HEK293 (cell line): ENCODE data around the gene ABCA3.

Experiments used
- CTCF ChIA-PET: fragments of 350-600 bp; formaldehyde crosslinking; extraction: SDS; loops from one replicate; lab custom pipeline; 2021; ENCODE audit warnings: antibody characterized with exemption; lab: Yijun Ruan, JAX
- POLR2A ChIA-PET: fragments of 300-600 bp; formaldehyde crosslinking; extraction: SDS; loops from one replicate; lab custom pipeline; 2020; ENCODE audit warnings: antibody characterized with exemption, inconsistent platforms; lab: Yijun Ruan, JAX
- H3K27ac ChIP-seq: fragments of 200-500 bp; sonication (Bioruptor generic); 2 replicates; pipeline ENCODE4 v1.5.1; 2014; ENCODE audit warnings: low read depth, low read length, control low read depth, inconsistent platforms; ENCODE audit errors: extremely low read depth
- H3K36me3 ChIP-seq, 2 experiments: fragments of 200-500 bp in 1 of 2; sonication (Bioruptor generic) in 1 of 2; 1 replicate in 1 of 2; 2 replicates in 1 of 2; pipeline ENCODE4 v1.5.1; 2014 to 2017; ENCODE audit warnings: inconsistent platforms in 2 of 2, low read length in 2 of 2; ENCODE audit not compliant: control insufficient read depth in 2 of 2, insufficient read depth in 1 of 2
- H3K4me1 ChIP-seq: fragments of 200-500 bp; sonication (Bioruptor generic); 2 replicates; pipeline ENCODE4 v1.5.1; 2014; ENCODE audit warnings: mild to moderate bottlenecking, low read length, inconsistent platforms; ENCODE audit not compliant: control insufficient read depth, insufficient read depth
- H3K4me3 ChIP-seq: 2 replicates; pipeline ENCODE4 v1.5.1; 2011; ENCODE audit warnings: low read depth, mild to moderate bottlenecking, control low read depth, low read length, moderate library complexity
- H3K9me3 ChIP-seq: fragments of 200-500 bp; sonication (Bioruptor generic); 2 replicates; pipeline ENCODE4 v1.5.1; 2014; ENCODE audit warnings: low read depth, low read length, inconsistent platforms; ENCODE audit not compliant: control insufficient read depth, insufficient read depth
- ATF2 ChIP-seq: fragments of 450-650 bp; formaldehyde crosslinking; IDR thresholded peaks from 2 replicates; pipeline ENCODE4 v1.5.1; 2016; ENCODE audit warnings: missing biosample characterization, missing genetic modification characterization, low read depth
- BCL11B ChIP-seq: fragments of 450-650 bp; formaldehyde crosslinking; IDR thresholded peaks from 2 replicates; pipeline ENCODE4 v1.5.1; 2016; ENCODE audit warnings: low read depth, missing biosample characterization, missing genetic modification characterization
- ELK4 ChIP-seq: IDR thresholded peaks from 2 replicates; pipeline ENCODE4 v1.6.1; 2011; ENCODE audit warnings: mild to moderate bottlenecking, low read depth, low read length, borderline replicate concordance
- GFI1B ChIP-seq: fragments of 450-650 bp; formaldehyde crosslinking; IDR thresholded peaks from 2 replicates; pipeline ENCODE4 v1.5.1; 2016; ENCODE audit warnings: missing biosample characterization, missing genetic modification characterization
- HOXD13 ChIP-seq: sonication (generic); formaldehyde crosslinking; IDR thresholded peaks from 2 replicates; pipeline ENCODE4 v1.8.0; 2022; ENCODE audit warnings: missing genetic modification reagents, borderline replicate concordance
- KLF9 ChIP-seq: fragments of 450-650 bp; formaldehyde crosslinking; IDR thresholded peaks from 2 replicates; pipeline ENCODE4 v1.5.1; 2016; ENCODE audit warnings: missing biosample characterization, missing genetic modification characterization, low read depth
- PRDM2 ChIP-seq: fragments of 450-650 bp; formaldehyde crosslinking; IDR thresholded peaks from 2 replicates; pipeline ENCODE4 v1.5.1; 2016; ENCODE audit warnings: missing biosample characterization, missing genetic modification characterization, borderline replicate concordance
- YY2 ChIP-seq: fragments of 450-650 bp; formaldehyde crosslinking; IDR thresholded peaks from 2 replicates; pipeline ENCODE4 v1.5.1; 2016; ENCODE audit warnings: missing biosample characterization, missing genetic modification characterization
- ZBTB7A ChIP-seq: fragments of 450-650 bp; formaldehyde crosslinking; IDR thresholded peaks from 2 replicates; pipeline ENCODE4 v1.5.1; 2016; ENCODE audit warnings: low read depth, missing biosample characterization, missing genetic modification characterization
- ZBTB8A ChIP-seq: fragments of 450-650 bp; formaldehyde crosslinking; IDR thresholded peaks from 2 replicates; pipeline ENCODE4 v1.5.1; 2016; ENCODE audit warnings: missing biosample characterization, missing genetic modification characterization
- ZNF112 ChIP-seq: fragments of 450-650 bp; formaldehyde crosslinking; IDR thresholded peaks from 2 replicates; pipeline ENCODE4 v1.5.0; 2017; ENCODE audit warnings: missing biosample characterization, missing genetic modification characterization
- ZNF114 ChIP-seq: fragments of 450-650 bp; formaldehyde crosslinking; IDR thresholded peaks from 2 replicates; pipeline ENCODE4 v1.5.0; 2017; ENCODE audit warnings: missing biosample characterization, missing genetic modification characterization
- ZNF146 ChIP-seq: fragments of 450-650 bp; formaldehyde crosslinking; IDR thresholded peaks from 2 replicates; pipeline ENCODE4 v1.5.1; 2016; ENCODE audit warnings: missing biosample characterization, missing genetic modification characterization
- ZNF155 ChIP-seq: fragments of 450-650 bp; formaldehyde crosslinking; IDR thresholded peaks from 2 replicates; pipeline ENCODE4 v1.5.1; 2016; ENCODE audit warnings: missing biosample characterization, missing genetic modification characterization
- ZNF19 ChIP-seq: fragments of 450-650 bp; formaldehyde crosslinking; IDR thresholded peaks from 2 replicates; pipeline ENCODE4; 2016; ENCODE audit warnings: missing biosample characterization, missing genetic modification characterization, low read depth
- ZNF248 ChIP-seq: fragments of 450-650 bp; formaldehyde crosslinking; IDR thresholded peaks from 2 replicates; pipeline ENCODE4 v1.5.1; 2017; ENCODE audit warnings: missing biosample characterization, missing genetic modification characterization
- ZNF501 ChIP-seq: fragments of 450-650 bp; formaldehyde crosslinking; IDR thresholded peaks from 2 replicates; pipeline ENCODE4 v1.5.1; 2016; ENCODE audit warnings: missing biosample characterization, missing genetic modification characterization
- ZNF521 ChIP-seq: fragments of 450-650 bp; formaldehyde crosslinking; IDR thresholded peaks from 2 replicates; pipeline ENCODE4 v1.5.1; 2017; ENCODE audit warnings: missing biosample characterization, mild to moderate bottlenecking, missing genetic modification characterization
- ZNF560 ChIP-seq: fragments of 450-650 bp; formaldehyde crosslinking; IDR thresholded peaks from 2 replicates; pipeline ENCODE4 v1.5.1; 2017; ENCODE audit warnings: missing biosample characterization, missing genetic modification characterization, borderline replicate concordance
- ZNF626 ChIP-seq: fragments of 450-650 bp; sonication (Bioruptor Pico); formaldehyde crosslinking; IDR thresholded peaks from 2 replicates; pipeline ENCODE4 v1.5.1; 2018; ENCODE audit warnings: missing biosample characterization, missing genetic modification characterization, inconsistent platforms
- ZNF768 ChIP-seq: fragments of 450-650 bp; formaldehyde crosslinking; IDR thresholded peaks from 2 replicates; pipeline ENCODE4 v1.5.1; 2018; ENCODE audit warnings: missing biosample characterization, mild to moderate bottlenecking, missing genetic modification characterization
- TF ChIP-seq, protein P1 (sequence below): fragments of 450-650 bp; formaldehyde crosslinking; IDR thresholded peaks from 2 replicates; pipeline ENCODE4 v1.5.0; 2017; ENCODE audit warnings: missing biosample characterization, missing genetic modification characterization, borderline replicate concordance

ABCA3 gene

DNA sequence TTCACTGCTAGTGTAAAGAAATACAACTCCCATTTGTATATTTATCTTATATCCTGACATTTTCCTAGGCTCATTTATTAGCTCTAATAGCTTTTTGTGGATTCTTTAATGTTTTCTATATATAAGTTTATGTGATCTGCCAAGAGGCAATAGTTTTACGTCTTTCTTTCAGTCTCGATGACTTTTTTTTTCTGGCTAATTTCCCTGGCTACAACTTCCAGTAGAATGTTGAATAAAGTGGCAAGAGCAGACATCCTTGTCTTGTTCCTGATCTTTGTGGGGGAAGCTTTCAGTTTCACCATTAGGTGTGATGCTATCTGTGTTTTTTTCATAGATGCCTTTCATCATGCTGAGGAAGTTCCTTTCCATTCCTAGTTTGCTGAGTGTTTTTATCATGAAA, 43.9 kb upstream of the ABCA3 start:
- Histone ChIP-seq H3K4me1 (no peaks in the 10 kb centered on the region), H3K4me3 (no peak overlapping the region), H3K27ac (no peak overlapping the region), H3K9me3 (no peaks in the 10 kb centered on the region; the same call in 1 of the 2 replicates), H3K36me3 (no peaks in the 10 kb centered on the region)
- POLR2A ChIA-PET: no interaction called here
- no peak for TF ChIP-seq ZBTB7A (tag by site-specific recombination)
- TF ChIP-seq, protein P1, sequence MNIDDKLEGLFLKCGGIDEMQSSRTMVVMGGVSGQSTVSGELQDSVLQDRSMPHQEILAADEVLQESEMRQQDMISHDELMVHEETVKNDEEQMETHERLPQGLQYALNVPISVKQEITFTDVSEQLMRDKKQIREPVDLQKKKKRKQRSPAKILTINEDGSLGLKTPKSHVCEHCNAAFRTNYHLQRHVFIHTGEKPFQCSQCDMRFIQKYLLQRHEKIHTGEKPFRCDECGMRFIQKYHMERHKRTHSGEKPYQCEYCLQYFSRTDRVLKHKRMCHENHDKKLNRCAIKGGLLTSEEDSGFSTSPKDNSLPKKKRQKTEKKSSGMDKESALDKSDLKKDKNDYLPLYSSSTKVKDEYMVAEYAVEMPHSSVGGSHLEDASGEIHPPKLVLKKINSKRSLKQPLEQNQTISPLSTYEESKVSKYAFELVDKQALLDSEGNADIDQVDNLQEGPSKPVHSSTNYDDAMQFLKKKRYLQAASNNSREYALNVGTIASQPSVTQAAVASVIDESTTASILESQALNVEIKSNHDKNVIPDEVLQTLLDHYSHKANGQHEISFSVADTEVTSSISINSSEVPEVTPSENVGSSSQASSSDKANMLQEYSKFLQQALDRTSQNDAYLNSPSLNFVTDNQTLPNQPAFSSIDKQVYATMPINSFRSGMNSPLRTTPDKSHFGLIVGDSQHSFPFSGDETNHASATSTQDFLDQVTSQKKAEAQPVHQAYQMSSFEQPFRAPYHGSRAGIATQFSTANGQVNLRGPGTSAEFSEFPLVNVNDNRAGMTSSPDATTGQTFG: no peak
- TF ChIP-seq ZNF560 (tag by site-specific recombination): no peak
- no peak for TF ChIP-seq PRDM2
- TF ChIP-seq YY2 (tag by site-specific recombination): no peak
- TF ChIP-seq ZNF248 (tag by site-specific recombination): no peak
- TF ChIP-seq ZNF19 (tag by site-specific recombination): no peak
- no peak for TF ChIP-seq HOXD13 (CRISPR knock-in tag)
- no peak for TF ChIP-seq KLF9 (tag by site-specific recombination)
- TF ChIP-seq GFI1B (tag by site-specific recombination): no peak
- TF ChIP-seq ZNF626 (tag by site-specific recombination): no peak
- CTCF ChIA-PET: no interaction called here

DNA sequence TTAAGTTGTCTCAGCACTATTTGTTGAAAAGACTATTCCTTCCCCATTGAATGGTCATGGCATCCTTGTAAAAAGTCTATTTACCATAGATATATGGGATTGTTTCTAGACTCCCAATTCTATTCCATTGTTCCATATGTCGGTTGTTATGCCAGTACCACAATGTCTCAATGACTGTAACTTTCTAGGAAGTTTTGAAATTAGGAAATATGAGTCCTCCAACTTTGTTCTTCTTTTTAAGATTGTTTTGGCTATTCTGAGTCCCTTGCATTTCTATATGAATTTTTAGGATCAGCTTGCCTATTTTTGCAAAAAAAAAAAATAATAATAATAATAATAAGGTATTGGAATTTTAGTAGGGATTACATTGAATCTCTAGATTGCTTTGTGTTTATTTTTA, 43.0 kb upstream of the ABCA3 start:
- H3K9me3 ChIP-seq: no peaks in the 10 kb centered on the region
- ChIA-PET POLR2A (no interaction called here), CTCF (no interaction called here)
- no peak for TF ChIP-seq ZBTB8A (tag by site-specific recombination)
- no peak for TF ChIP-seq ZNF112
- no peak for TF ChIP-seq ATF2 (tag by site-specific recombination)
- no peak for TF ChIP-seq ZNF768
- TF ChIP-seq BCL11B (tag by site-specific recombination): no peak
- TF ChIP-seq ZNF155 (tag by site-specific recombination): no peak
- TF ChIP-seq ELK4: no peak
- no peak for TF ChIP-seq ZNF501
- no peak for TF ChIP-seq ZNF146 (tag by site-specific recombination)
- no peak for TF ChIP-seq ZNF521 (tag by site-specific recombination)
- TF ChIP-seq ZNF114 (tag by site-specific recombination): no peak
- TF ChIP-seq, all 188 proteins: peak for 0
- H3K4me1 ChIP-seq: no peaks in the 10 kb centered on the region
- H3K4me3 ChIP-seq: no peak overlapping the region
- no peaks in the 10 kb centered on the region for H3K36me3 ChIP-seq
- no peak overlapping the region for H3K27ac ChIP-seq
